Endothelial cell of umbilical vein (primary cell): ENCODE data around the gene MIA.

Source experiments
- CTCF ChIP-seq, 2 donors: IDR thresholded peaks; 1 replicate in 1 of 2; 2 replicates in 1 of 2; pipeline ENCODE4 v1.5.1; 2011; ENCODE audit warnings: low read length in 2 of 2, mild to moderate bottlenecking in 2 of 2, moderate library complexity in 2 of 2, control low read depth in 1 of 2, inconsistent platforms in 1 of 2, low read depth in 1 of 2; ENCODE audit not compliant: insufficient read depth in 1 of 2; ENCODE audit errors: extremely low read depth in 1 of 2
- EZH2 ChIP-seq: IDR thresholded peaks from 2 replicates; pipeline ENCODE4 v1.6.1; 2012; ENCODE audit warnings: borderline replicate concordance, low read depth, mild to moderate bottlenecking, moderate library complexity, low read length, inconsistent platforms; ENCODE audit not compliant: severe bottlenecking
- FOS ChIP-seq: IDR thresholded peaks from 2 replicates; pipeline ENCODE4 v1.6.1; 2011; ENCODE audit warnings: mild to moderate bottlenecking, low read length, moderate library complexity, borderline replicate concordance; ENCODE audit not compliant: insufficient read depth
- GATA2 ChIP-seq: IDR thresholded peaks from 2 replicates; pipeline ENCODE4 v1.7.0; 2011; ENCODE audit warnings: low read depth, mild to moderate bottlenecking, moderate library complexity, mixed read lengths, low read length; ENCODE audit not compliant: insufficient read length, insufficient read depth
- JUN ChIP-seq: IDR thresholded peaks from 2 replicates; pipeline ENCODE4 v1.6.1; 2011; ENCODE audit warnings: borderline replicate concordance, low read depth; ENCODE audit not compliant: insufficient read length, insufficient read depth
- MYC ChIP-seq: IDR thresholded peaks from one replicate; pipeline ENCODE4 v1.6.1; 2011; ENCODE audit warnings: mild to moderate bottlenecking, low read depth, low read length
- POLR2A ChIP-seq: IDR thresholded peaks from 2 replicates; pipeline ENCODE4 v1.6.1; 2012; ENCODE audit warnings: low read depth, mild to moderate bottlenecking, control low read depth, low read length
- POLR2AphosphoS5 ChIP-seq: IDR thresholded peaks from 2 replicates; pipeline ENCODE4 v1.6.1; 2012; ENCODE audit warnings: low read depth, mild to moderate bottlenecking, control low read depth, low read length, moderate library complexity; ENCODE audit not compliant: insufficient read depth
- TF ChIP-seq, protein P1 (sequence below): IDR thresholded peaks from 2 replicates; pipeline ENCODE4 v1.6.1; 2011; ENCODE audit not compliant: insufficient read depth, insufficient read length

- TF ChIP-seq CTCF (IDR thresholded peaks at IDR 0.05; ENCODE audit: extremely low read depth in 1 of 2, insufficient read depth in 1 of 2, low read depth in 1 of 2, low read length in 2 of 2) (no peak), POLR2A (no peak), EZH2 (no peak), JUN (no peak), POLR2AphosphoS5 (no peak), GATA2 (no peak), MYC (no peak), FOS (no peak)
- TF ChIP-seq, protein P1, sequence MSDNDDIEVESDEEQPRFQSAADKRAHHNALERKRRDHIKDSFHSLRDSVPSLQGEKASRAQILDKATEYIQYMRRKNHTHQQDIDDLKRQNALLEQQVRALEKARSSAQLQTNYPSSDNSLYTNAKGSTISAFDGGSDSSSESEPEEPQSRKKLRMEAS = no peak
Observed at GRCh38 chr19:40778706-40779284, 3.5 kb downstream of the MIA start.
